Epithelial cell of esophagus (primary cell): Measurements from ENCODE around the gene BAZ1B.
A peak's percentile ranks its signal among the peaks of the same experiment; 100 is the strongest.
"Not testable (repeated sequence)": the region's sequence is repeated elsewhere in the genome, so short reads cannot be mapped to it uniquely, and the experiment has no call there.

Source experiments
- DNase-seq: peaks from one replicate; pipeline ENCODE4 v3.0.0; 2010; ENCODE audit warnings: low read depth
- H3K4me3 ChIP-seq: 2 replicates; pipeline ENCODE4 v1.5.1; 2011; ENCODE audit warnings: mild to moderate bottlenecking, low read length, control low read depth
- CTCF ChIP-seq: IDR thresholded peaks from 2 replicates; pipeline ENCODE4 v1.5.1; 2011; ENCODE audit warnings: low read depth, mild to moderate bottlenecking, low read length, control low read depth, inconsistent platforms; ENCODE audit not compliant: insufficient read depth; ENCODE audit errors: missing control alignments

BAZ1B gene

DNA sequence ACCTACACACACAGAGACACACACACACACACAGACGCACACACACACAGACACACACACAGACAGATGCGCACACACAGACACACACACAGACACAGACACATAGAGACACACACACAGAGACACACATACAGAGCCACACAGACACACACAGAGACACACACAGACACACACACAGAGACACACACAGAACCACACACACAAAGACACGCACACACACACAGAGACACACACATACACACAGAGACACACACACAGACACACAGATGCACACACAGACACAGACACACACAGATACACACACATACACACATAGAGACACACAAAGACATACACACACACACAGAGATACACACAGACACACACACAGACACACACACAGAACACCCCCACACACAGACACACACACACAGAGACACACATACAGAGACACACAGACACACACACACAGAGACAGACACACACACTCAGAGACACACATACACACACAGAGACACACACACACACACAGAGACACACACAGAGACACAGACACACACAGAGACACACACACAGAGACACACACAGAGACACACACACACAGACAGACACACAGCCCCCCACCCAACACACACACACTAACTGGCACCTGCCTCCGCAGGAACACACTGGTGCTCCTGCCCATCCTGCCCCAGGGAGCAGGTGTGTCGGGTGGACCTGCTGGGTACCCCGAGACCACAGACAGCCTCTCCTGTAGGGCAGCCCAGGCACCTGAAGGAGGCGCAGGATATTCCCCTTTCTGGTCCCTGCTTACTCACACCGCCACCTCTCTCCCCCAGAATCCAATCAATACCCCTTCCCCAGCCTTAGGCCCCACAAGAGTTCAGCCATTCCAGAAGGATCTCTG is 93.9 kb downstream of the BAZ1B start:
- no peak overlapping the region for H3K4me3 ChIP-seq
- DNase-seq, result no peak

GRCh38 chr7:73426016-73426415 is 96.1 kb downstream of the BAZ1B start:
- no peak overlapping the region for H3K4me3 ChIP-seq
- no peak for TF ChIP-seq CTCF
- DNase-seq, result no peak

More for the DNA sequence above, 93.9 kb downstream of the BAZ1B start:
- TF ChIP-seq CTCF, result no peak

- DNase-seq, result no peak
- no peak for TF ChIP-seq CTCF
- H3K4me3 ChIP-seq, result no peak overlapping the region
These were observed 96.6 kb downstream of the BAZ1B start for GRCh38 chr7:73425356-73425983.

- no peak for DNase-seq
- H3K4me3 ChIP-seq, result no peak overlapping the region
- no peak for TF ChIP-seq CTCF
These were observed 97.6 kb downstream of the BAZ1B start for GRCh38 chr7:73424489-73424885.

DNA sequence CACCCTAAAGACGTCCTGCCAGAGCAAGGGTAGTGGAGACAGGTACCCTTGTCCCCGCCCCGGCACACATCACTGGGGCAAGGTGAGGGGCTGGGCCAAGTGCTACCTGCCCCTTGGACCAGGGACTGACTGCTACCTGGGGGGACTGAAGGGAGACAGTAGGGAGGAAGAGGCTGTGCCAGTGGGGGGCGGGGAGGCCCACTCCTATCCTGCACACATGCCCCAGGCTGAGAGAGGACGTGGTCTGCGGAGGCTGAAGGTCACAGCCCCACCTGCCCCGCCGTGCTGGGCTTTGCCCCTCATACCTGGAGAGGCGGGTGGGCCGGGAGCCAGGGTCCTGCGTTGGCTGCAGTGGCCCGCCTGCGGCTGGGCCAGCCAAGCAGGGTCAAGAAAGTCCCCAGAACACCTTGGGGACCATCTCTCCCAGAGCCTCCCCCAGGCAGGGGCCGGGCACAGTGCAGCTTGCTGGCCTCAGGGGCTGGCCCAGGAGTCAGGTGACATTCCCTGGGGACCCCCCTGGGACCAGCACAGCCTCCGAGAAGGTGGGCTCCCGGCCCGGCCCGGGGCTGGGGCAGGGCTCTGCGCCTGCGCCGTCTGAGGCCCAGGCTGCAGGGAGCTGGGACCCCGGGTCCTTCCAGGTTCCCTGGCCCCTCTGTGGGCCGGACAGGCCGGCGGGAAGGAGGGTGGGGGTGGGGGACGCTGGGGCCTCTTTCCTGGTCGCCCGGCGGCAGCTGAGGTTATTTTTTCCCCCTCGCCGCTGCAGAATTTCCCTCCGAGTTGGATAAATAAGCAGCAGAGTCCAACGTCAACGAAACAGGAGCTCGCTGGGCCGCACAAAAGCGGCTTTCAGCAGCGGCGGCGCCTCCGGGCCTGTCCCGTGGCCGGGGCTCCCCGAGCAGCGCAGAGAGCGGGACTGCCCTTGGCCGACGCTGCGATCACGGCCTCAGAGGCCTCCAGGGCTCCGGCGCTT is 98.3 kb downstream of the BAZ1B start:
- H3K4me3 ChIP-seq, result peak overlapping the region; percentile 2
- TF ChIP-seq CTCF, result no peak
- DNase-seq, result no peak

GRCh38 chr7:73420610-73421009 is 101.5 kb downstream of the BAZ1B start:
- not testable (repeated sequence) for DNase-seq, H3K4me3 ChIP-seq

- H3K4me3 ChIP-seq, result not testable (repeated sequence)
- peak; percentile 25 for DNase-seq
These were observed 102.1 kb downstream of the BAZ1B start for GRCh38 chr7:73420016-73420415.
